CD4-positive, alpha-beta T cell treated with Interleukin-6 at 100 ng/mL for 8 hours (primary cell): ENCODE measurements around the gene USP8.
A peak's percentile ranks its signal among the peaks of the same experiment; 100 is the strongest.
"Not testable (repeated sequence)": the region's sequence is repeated elsewhere in the genome, so short reads cannot be mapped to it uniquely, and the experiment has no call there.

Experiments
- DNase-seq: peaks from one replicate; pipeline ENCODE4 v3.0.0-alpha.2; 2020; ENCODE audit warnings: mixed read lengths, low spot score

Gene USP8

GRCh38 chr15:50424066-50424890, at the start of gene USP8:
Gene USP8, plus strand, starts transcription at chr15:50424405. Its CDS starts 14,669 bp downstream, at chr15:50439074.
- DNase-seq, result peak; percentile 88

GRCh38 chr15:50377867-50378751, 46.1 kb upstream of the USP8 start:
- DNase-seq, result no peak

GRCh38 chr15:50378776-50379175, 45.4 kb upstream of the USP8 start:
- no peak for DNase-seq

- DNase-seq, result not testable (repeated sequence)
Observed at GRCh38 chr15:50379413-50379812, 44.8 kb upstream of the USP8 start.

- no peak for DNase-seq
Observed at GRCh38 chr15:50380089-50380488, 44.1 kb upstream of the USP8 start.

GRCh38 chr15:50381438-50381837, 42.8 kb upstream of the USP8 start:
- DNase-seq, result no peak

- DNase-seq, result not testable (repeated sequence)
Observed at GRCh38 chr15:50382408-50382807, 41.8 kb upstream of the USP8 start.

GRCh38 chr15:50390554-50391264, 33.5 kb upstream of the USP8 start:
- DNase-seq, result no peak

GRCh38 chr15:50391561-50391960, 32.6 kb upstream of the USP8 start:
- not testable (repeated sequence) for DNase-seq

GRCh38 chr15:50411870-50412269, 12.3 kb upstream of the USP8 start:
- no peak for DNase-seq

GRCh38 chr15:50414624-50415023, 9.6 kb upstream of the USP8 start:
- DNase-seq, result no peak

- no peak for DNase-seq
Observed at GRCh38 chr15:50415752-50416404, 8.3 kb upstream of the USP8 start.

- DNase-seq, result no peak
Observed at GRCh38 chr15:50416890-50417289, 7.3 kb upstream of the USP8 start.

- DNase-seq, result no peak
Observed at GRCh38 chr15:50418041-50418583, 6.1 kb upstream of the USP8 start.

GRCh38 chr15:50425219-50425618, 1.0 kb downstream of the USP8 start:
- no peak for DNase-seq

GRCh38 chr15:50425678-50426246, 1.6 kb downstream of the USP8 start:
- DNase-seq, result not testable (repeated sequence)

- no peak for DNase-seq
Observed at GRCh38 chr15:50426428-50426827, 2.2 kb downstream of the USP8 start.

- DNase-seq, result no peak
Observed at GRCh38 chr15:50431204-50431603, 7.0 kb downstream of the USP8 start.

- DNase-seq, result no peak
Observed at GRCh38 chr15:50432230-50432629, 8.0 kb downstream of the USP8 start.

- DNase-seq, result no peak
Observed at GRCh38 chr15:50435772-50436171, 11.6 kb downstream of the USP8 start.

GRCh38 chr15:50438251-50438650, 14.0 kb downstream of the USP8 start:
- DNase-seq, result no peak
